GM19452 (cell line): ENCODE results near the gene CFAP410.
"Not testable (repeated sequence)": the region's sequence is repeated elsewhere in the genome, so short reads cannot be mapped to it uniquely, and the experiment has no call there.

Experiments used
- ATAC-seq: cut with Tn5 transposase; IDR thresholded peaks from one replicate; pipeline ENCODE4 v1.9.1; 2021; ENCODE audit not compliant: unreplicated experiment

CFAP410 gene

GRCh38 chr21:44288251-44289110 lies 50.7 kb downstream of the CFAP410 start:
- no peak for ATAC-seq

GRCh38 chr21:44286716-44287632 lies 52.2 kb downstream of the CFAP410 start:
- no peak for ATAC-seq

GRCh38 chr21:44286086-44286715 lies 53.0 kb downstream of the CFAP410 start:
- ATAC-seq, result no peak

GRCh38 chr21:44285138-44285992 lies 53.8 kb downstream of the CFAP410 start, which contains the start of gene AIRE:
Gene AIRE (plus strand): TSS chr21:44285876. CDS start chr21:44286007, 131 bp downstream.
- no peak for ATAC-seq

- no peak for ATAC-seq
Measured at GRCh38 chr21:44283948-44284347, 55.2 kb downstream of the CFAP410 start.

GRCh38 chr21:44283211-44283785 lies 55.9 kb downstream of the CFAP410 start:
- not testable (repeated sequence) for ATAC-seq

GRCh38 chr21:44282370-44282769 lies 56.8 kb downstream of the CFAP410 start:
- no peak for ATAC-seq

GRCh38 chr21:44281801-44282200 lies 57.4 kb downstream of the CFAP410 start:
- ATAC-seq, result no peak

- ATAC-seq, result no peak
Measured at GRCh38 chr21:44279354-44280260, 59.6 kb downstream of the CFAP410 start.
